Measurements from ENCODE around the gene SEC14L1.
"Not testable (repeated sequence)": the region's sequence is repeated elsewhere in the genome, so short reads cannot be mapped to it uniquely, and the experiment has no call there.

The SEC14L1 gene

DNA sequence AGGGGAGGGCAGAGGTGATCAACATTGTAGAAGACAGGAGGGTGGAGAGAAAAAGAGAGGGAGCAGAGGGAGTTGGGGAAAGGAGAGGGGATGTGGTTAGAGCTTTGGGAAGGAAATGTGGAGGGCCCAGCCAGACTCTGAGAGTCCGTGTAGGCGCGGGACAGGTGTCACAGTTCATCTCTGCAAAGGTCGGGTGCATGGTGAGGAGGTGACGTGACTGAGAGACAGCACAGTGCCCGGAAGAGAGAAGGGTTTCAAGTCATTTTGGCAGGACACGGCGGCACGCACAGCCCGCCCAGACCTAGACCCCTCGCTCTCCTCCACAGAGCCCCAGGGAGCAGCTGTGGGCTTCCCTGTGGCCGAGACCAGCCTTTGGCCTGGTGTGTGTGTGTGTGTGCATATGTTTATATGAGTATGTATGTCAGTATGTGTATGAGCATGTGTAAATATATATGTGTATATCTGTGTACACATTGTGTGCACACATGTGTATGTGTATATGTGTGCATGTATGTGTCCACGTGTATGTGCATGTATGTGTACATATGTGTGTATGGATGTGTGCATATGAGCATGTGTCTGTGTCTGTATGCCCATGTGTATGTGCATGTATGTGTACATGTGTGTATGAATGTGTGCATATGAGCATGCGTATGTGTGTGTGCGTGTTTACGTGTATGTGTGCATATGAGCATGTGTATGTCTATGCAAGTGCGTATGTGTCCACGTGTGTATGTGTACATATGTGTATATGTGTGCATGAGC, 104.6 kb downstream of the SEC14L1 start:
- H3K4me3 ChIP-seq (ENCODE audit: low read depth, low read length) = no peak overlapping the region
- peak; percentile 83 for DNase-seq (ENCODE audit: low read depth)
- no peak for TF ChIP-seq CTCF (IDR thresholded peaks at IDR 0.05; ENCODE audit: low read depth, low read length, missing control alignments)

GRCh38 chr17:77246110-77247047, 105.6 kb downstream of the SEC14L1 start:
- DNase-seq (ENCODE audit: low read depth) = no peak
- no peak for TF ChIP-seq CTCF (IDR thresholded peaks at IDR 0.05; ENCODE audit: low read depth, low read length, missing control alignments)
- H3K4me3 ChIP-seq (ENCODE audit: low read depth, low read length) = peak overlapping the region; percentile 60

GRCh38 chr17:77247048-77247541, 106.3 kb downstream of the SEC14L1 start:
- peak overlapping the region; percentile 60 for H3K4me3 ChIP-seq (ENCODE audit: low read depth, low read length)
- TF ChIP-seq CTCF (IDR thresholded peaks at IDR 0.05; ENCODE audit: low read depth, low read length, missing control alignments) = peak; percentile 95
- no peak for DNase-seq (ENCODE audit: low read depth)

GRCh38 chr17:77247609-77248008, 106.8 kb downstream of the SEC14L1 start:
- DNase-seq (ENCODE audit: low read depth) = no peak
- H3K4me3 ChIP-seq (ENCODE audit: low read depth, low read length) = no peak overlapping the region
- TF ChIP-seq CTCF (IDR thresholded peaks at IDR 0.05; ENCODE audit: low read depth, low read length, missing control alignments) = no peak

GRCh38 chr17:77248216-77249114, 107.7 kb downstream of the SEC14L1 start:
- H3K4me3 ChIP-seq (ENCODE audit: low read depth, low read length) = no peak overlapping the region
- no peak for DNase-seq (ENCODE audit: low read depth)
- no peak for TF ChIP-seq CTCF (IDR thresholded peaks at IDR 0.05; ENCODE audit: low read depth, low read length, missing control alignments)

DNA sequence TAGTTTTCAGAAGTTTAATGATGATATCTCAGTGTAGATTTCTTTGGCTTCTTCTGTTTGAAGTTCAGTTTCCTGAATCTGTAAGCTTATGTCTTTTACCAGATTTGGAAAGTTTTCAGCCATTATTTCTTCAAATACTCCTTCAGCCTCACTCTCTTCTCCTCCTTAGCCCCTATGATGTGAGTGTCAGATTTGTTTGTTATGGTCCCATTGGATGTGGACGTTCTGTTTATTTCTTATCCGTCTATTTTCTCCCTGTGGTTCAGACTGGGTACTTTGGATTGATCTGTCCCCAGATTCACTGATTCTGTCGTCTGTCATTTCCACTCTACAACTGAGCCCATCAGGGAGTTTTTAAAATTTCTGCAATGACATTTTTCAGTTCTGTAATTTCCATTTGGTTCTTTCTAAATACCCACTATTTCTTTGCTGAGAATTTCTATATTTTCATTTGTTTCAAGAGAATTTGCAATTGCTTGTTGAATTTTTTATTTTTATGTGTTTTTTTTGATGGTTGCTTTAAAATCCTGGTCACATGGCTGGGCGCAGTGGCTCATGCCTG, 110.9 kb downstream of the SEC14L1 start:
- no peak overlapping the region for H3K4me3 ChIP-seq (ENCODE audit: low read depth, low read length)
- TF ChIP-seq CTCF (IDR thresholded peaks at IDR 0.05; ENCODE audit: low read depth, low read length, missing control alignments) = no peak
- no peak for DNase-seq (ENCODE audit: low read depth)

- not testable (repeated sequence) for H3K4me3 ChIP-seq (ENCODE audit: low read depth, low read length); DNase-seq (ENCODE audit: low read depth)
Measured at GRCh38 chr17:77252306-77252705, 111.5 kb downstream of the SEC14L1 start.

Measured in GM12864 (cell line).